GM21737 (cell line): ENCODE results near the gene NHEJ1.
"Not testable (repeated sequence)": the region's sequence is repeated elsewhere in the genome, so short reads cannot be mapped to it uniquely, and the experiment has no call there.

Experiments used
- ATAC-seq: cut with Tn5 transposase; IDR thresholded peaks from one replicate; pipeline ENCODE4 v1.9.1; 2021; ENCODE audit warnings: mild to moderate bottlenecking, moderate library complexity; ENCODE audit not compliant: unreplicated experiment

NHEJ1 gene

GRCh38 chr2:219160186-219161017, at the start of gene NHEJ1:
TSS of gene NHEJ1 (minus strand) at chr2:219160815. CDS start at chr2:219158362, 2,453 bp downstream.
- ATAC-seq: peak; percentile 84

- no peak for ATAC-seq
Observed at GRCh38 chr2:219209236-219210195, 48.9 kb upstream of the NHEJ1 start.

DNA sequence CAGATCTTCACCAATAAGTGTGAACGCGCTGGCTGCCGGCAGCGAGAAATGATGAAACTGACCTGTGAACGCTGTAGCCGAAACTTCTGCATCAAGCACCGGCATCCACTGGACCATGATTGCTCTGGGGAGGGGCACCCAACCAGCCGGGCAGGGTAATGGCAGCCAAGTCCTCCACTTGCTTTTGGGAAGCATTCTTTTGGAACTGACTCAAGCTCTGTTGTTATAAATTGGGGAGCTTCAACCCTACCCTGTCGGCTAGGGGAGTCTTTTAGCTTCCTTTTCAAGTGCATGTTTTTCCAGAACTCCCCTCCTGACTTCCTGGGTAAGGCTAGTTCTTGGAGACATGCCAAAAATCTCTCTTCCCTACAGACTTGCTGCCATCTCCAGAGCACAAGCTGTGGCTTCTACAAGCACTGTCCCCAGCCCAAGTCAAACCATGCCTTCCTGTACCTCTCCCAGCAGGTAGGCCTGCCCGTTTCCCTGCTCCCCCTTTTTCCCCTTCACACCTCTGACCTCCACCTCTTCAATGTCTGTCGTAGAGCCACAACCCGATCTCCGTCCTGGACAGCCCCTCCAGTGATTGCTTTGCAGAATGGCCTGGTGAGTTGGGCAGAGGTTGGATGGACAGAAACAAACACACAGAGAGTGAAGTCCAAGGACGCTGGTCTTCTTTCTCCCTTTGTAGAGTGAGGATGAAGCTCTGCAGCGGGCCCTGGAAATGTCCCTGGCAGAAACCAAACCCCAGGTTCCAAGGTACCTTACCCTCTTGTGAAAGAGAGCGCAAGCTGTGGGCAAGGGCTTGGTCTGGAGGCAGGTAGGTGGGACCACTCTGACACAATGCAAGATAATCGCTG, 47.5 kb upstream of the NHEJ1 start:
- no peak for ATAC-seq

GRCh38 chr2:219207134-219207883, 46.7 kb upstream of the NHEJ1 start:
- no peak for ATAC-seq

- ATAC-seq: peak; percentile 97
Observed at GRCh38 chr2:219206328-219207133, 45.9 kb upstream of the NHEJ1 start, which contains the start of gene ZFAND2B. TSS of gene ZFAND2B (plus strand) at chr2:219206782. CDS start at chr2:219206988, 206 bp downstream.

DNA sequence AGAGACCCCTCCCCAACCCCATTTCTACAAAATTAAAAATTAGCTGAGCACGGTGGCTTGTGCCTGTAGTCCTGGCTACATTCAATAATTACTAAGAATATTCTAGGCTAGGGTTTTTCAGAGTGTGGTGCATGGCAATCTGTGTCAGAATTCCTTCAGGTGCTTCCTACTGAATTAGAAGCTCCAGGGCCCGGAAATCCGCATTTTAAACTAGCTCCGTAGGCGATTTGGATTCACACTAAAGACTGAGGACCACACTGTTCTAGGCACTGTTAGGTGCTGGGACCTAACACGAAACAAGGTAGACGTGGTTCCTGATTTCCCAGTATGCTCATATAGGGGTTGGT, 45.3 kb upstream of the NHEJ1 start:
- no peak for ATAC-seq

DNA sequence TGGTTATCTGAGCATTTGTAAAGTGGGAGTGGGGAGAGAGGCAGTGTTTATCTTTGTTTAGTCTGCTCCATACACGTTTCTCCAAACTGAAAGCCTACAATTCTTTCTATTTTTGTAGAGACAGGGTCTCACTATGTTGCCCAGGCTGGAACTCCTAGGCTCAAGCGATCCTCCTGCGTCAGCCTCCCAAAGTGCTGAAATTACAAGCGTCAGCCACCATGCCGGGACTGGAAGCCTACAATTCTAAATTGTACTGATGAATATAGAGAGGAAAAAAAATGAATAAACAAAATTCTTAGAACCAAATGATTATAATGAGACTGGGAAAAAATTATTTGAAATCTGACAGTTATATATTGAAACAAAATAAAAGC, 44.5 kb upstream of the NHEJ1 start:
- no peak for ATAC-seq

DNA sequence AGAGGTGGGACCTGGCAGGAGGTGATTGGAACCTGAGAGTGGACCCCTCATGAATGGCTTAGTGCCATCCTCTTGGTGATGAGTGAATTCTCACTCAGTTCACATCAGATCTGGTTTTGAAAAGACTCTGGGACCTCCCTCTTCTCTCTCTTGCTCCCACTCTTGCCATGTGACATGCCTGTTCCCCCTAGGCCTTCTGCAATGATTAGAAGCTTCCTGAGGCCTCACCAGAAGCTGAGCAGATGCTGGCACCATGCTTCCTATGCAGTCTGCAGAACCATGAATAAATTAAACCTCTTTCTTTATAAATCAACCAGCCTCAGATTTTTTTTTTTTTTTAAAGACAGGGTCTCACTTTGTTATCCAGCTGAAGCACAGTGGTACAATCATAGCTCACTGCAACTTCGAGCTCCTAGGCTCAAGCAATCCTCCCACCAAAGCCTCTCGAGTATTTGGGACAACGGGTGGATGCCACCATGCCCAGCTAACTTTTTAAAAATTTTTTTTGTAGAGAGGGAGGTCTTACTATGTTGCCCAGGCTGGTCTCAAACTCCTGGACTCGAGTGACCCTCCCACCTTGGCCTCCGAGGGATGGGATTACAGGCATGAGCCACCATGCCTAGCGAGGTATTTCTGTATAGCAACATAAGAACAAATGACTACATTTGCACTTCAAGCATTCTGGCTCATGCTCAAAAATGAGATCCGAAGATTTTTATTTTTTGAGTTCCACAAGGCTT, 44.0 kb upstream of the NHEJ1 start:
- no peak for ATAC-seq

DNA sequence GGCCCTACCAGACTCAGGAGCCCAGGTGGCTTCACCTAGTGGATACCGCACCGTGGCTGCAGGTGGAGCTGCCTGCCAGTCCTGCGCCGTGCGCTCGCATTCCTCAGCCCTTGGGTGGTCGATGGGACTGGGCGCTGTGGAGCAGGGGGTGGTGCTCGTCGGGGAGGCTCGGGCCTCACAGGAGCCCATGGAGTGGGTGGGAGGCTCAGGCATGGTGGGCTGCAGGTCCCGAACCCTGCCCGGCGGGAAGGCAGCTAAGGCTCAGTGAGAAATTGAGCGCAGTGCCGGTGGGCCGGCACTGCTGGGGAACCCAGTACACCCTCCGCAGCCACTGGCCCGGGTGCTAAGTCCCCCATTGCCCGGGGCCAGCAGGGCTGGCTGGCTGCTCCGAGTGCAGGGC, 40.7 kb upstream of the NHEJ1 start:
- not testable (repeated sequence) for ATAC-seq

- ATAC-seq: not testable (repeated sequence)
Observed at GRCh38 chr2:219200502-219201326, 40.1 kb upstream of the NHEJ1 start.

DNA sequence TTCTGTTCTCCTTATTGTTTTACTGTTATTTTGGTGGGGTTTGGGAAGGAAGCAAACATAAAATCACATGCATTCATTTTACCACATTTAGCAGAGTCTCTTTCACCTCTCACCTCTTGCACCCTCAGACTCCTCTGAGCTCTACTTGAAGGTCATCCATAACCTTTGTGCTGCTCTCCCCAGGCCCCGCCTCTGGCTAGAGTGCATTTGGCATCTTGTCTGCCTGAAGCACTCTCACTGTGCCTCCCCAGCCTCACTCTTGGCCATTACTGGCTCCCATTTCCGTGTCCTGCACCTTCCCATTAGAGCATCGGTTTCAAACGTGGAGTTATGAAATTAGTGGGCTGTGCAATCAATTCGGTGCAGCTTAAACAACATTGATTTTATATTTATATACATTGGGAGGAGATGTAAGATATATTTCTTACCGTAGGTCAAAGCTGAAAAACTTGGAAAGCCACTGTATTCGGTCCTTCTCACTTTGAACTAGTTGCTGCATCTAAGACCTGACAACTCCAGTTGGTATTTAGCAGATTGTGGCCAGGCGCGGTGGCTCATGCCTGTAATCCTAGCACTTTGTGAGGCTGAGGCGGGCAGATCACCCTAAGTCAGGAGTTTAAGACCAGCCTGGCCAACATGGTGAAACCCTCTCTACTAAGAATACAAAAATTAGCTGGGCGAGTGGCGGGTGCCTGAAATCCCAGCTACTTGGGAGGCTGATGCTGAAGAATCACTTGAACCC, 39.0 kb upstream of the NHEJ1 start:
- no peak for ATAC-seq

DNA sequence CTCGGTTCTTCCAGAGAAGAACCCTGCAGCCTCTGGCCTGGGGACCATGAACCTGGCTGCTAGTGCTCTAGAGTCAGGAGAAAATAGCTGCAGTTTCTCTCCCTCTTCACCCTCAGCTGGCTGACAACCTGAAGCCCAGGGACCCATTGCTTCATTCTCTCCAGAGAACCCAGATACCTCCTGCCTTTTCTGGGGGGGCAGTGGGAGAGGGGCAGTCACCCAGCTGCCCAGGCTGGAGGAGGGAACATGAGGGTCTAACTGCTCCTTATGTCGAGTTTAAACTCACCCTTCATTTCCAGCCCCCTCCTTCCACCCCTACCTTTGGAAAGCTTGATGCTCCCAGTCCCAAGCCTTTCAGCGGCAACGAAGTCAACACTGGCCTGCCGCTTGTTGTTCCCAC, 38.4 kb upstream of the NHEJ1 start:
- no peak for ATAC-seq

GRCh38 chr2:219197388-219197787, 36.8 kb upstream of the NHEJ1 start:
- no peak for ATAC-seq

DNA sequence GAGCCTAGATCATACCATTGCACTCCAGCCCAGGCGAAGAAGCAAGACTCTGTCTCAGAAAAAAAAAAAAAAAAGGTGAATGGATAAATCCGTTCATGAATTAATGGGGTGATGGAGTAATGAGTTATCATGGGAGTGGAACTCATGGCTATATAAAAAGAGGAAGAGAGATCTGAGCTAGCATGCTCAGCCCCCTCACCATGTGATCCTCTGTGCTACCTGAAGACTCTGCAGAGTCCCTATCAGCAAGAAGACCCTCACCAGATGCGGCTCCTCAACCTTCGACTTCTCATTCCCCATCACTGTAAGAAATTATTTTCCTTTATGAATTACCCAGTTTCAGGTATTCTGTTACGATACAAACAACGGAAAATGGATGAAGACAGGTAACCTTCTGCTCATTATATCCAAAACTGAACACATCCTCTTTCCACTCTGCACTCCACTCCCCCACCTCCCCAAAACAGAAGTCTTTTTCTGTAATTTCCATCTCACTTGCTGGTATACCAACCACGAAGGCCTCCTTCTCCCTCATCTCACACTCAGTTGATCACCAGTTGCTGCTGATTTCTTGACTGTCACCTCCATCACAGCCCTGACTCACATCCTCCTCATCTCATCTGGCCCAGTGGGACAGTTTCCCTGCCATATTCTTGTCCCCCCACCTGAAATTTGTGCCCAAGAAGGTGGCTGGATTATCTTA, 26.3 kb upstream of the NHEJ1 start:
- no peak for ATAC-seq

DNA sequence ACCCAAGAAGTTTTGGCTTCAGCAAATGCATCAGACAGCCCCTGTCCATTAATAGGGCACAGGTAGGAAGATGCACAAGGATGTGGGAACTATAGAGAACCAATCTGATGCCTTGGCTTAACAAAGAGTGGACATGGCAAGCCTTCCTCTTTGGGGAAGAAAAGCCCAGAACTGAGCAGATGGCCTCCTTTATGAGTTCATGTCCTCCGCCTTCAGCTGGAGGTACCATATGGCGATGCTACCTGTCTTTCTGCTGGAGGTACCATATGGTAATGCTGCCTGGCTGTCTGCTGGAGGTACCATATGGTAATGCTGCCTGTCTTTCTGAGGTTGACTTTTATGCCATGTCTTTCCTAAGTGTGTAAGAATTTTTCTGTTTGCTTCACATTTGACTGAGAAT, 23.5 kb upstream of the NHEJ1 start:
- no peak for ATAC-seq

GRCh38 chr2:219183151-219183772, 22.6 kb upstream of the NHEJ1 start:
- ATAC-seq: no peak
